HL-60/S4 (cell line): ENCODE data around the gene SMIM27.

ENCODE experiments used
- in situ Hi-C: fragments of 300-500 bp; cut with MboI; formaldehyde crosslinking; loops from 2 replicates; pipeline ENCODE4 v1.14.3; 2022; ENCODE audit warnings: low sequenced_read_pairs

SMIM27 gene

GRCh38 chr9:32554107-32554506 is 2.0 kb downstream of the SMIM27 start:
- in situ Hi-C loops: loop anchor here (25.0 kb wide), 1 partner anchor 683 kb away; the partner anchor contains the start of gene SPINK4

GRCh38 chr9:32554591-32554990 is 2.5 kb downstream of the SMIM27 start:
- in situ Hi-C loops: loop anchor here (25.0 kb wide), 1 partner anchor 683 kb away; the partner anchor contains the start of gene SPINK4

- in situ Hi-C loops: loop anchor here (25.0 kb wide), 1 partner anchor 679 kb away; the partner anchor contains the start of gene SPINK4
Measured at GRCh38 chr9:32558408-32558934, 6.3 kb downstream of the SMIM27 start.

- in situ Hi-C loops: loop anchor here (25.0 kb wide), 1 partner anchor 671 kb away; the partner anchor contains the start of gene SPINK4
Measured at GRCh38 chr9:32565967-32566366, 13.8 kb downstream of the SMIM27 start.

GRCh38 chr9:32566770-32567169 is 14.6 kb downstream of the SMIM27 start:
- in situ Hi-C loops: loop anchor here (25.0 kb wide), 1 partner anchor 671 kb away; the partner anchor contains the start of gene SPINK4

- in situ Hi-C loops: loop anchor here (10.0 to 25.0 kb wide), 2 partner anchors 185 to 667 kb away; partner anchors contain the start of genes ACO1 and SPINK4
Measured at GRCh38 chr9:32570262-32570661, 18.1 kb downstream of the SMIM27 start.

- in situ Hi-C loops: loop anchor here (10.0 to 25.0 kb wide), 2 partner anchors 187 to 665 kb away; partner anchors contain the start of genes ACO1 and SPINK4
Measured at GRCh38 chr9:32571969-32572899, 20.1 kb downstream of the SMIM27 start.

GRCh38 chr9:32572900-32573523 is 20.9 kb downstream of the SMIM27 start, which contains the start of gene NDUFB6:
Gene NDUFB6, minus strand, starts transcription at chr9:32573159. Its CDS starts 99 bp downstream, at chr9:32573060.
- in situ Hi-C loops: loop anchor here (10.0 to 25.0 kb wide), 2 partner anchors 188 to 664 kb away; partner anchors contain the start of genes ACO1 and SPINK4

- in situ Hi-C loops: loop anchor here (10.0 to 25.0 kb wide), 2 partner anchors 189 to 663 kb away; partner anchors contain the start of genes ACO1 and SPINK4
Measured at GRCh38 chr9:32573821-32574220, 21.7 kb downstream of the SMIM27 start.

- in situ Hi-C loops: loop anchor here (10.0 to 25.0 kb wide), 2 partner anchors 190 to 662 kb away; partner anchors contain the start of genes ACO1 and SPINK4
Measured at GRCh38 chr9:32574858-32575257, 22.7 kb downstream of the SMIM27 start.

- in situ Hi-C loops: loop anchor here (10.0 kb wide), 1 partner anchor 193 kb away; the partner anchor contains the start of gene ACO1
Measured at GRCh38 chr9:32577316-32577715, 25.2 kb downstream of the SMIM27 start.

- in situ Hi-C loops: loop anchor here (10.0 kb wide), 1 partner anchor 194 kb away; the partner anchor contains the start of gene ACO1
Measured at GRCh38 chr9:32578976-32579375, 26.8 kb downstream of the SMIM27 start.

- in situ Hi-C loops: loop anchor here (10.0 kb wide), 2 partner anchors 195 to 385 kb away; partner anchors contain the start of gene ACO1
Measured at GRCh38 chr9:32579706-32580331, 27.7 kb downstream of the SMIM27 start.

- in situ Hi-C loops: loop anchor here (10.0 kb wide), 1 partner anchor 384 kb away; no protein-coding TSS in a partner anchor
Measured at GRCh38 chr9:32580631-32581300, 28.6 kb downstream of the SMIM27 start.

GRCh38 chr9:32581512-32582143 is 29.5 kb downstream of the SMIM27 start:
- in situ Hi-C loops: loop anchor here (10.0 kb wide), 1 partner anchor 383 kb away; no protein-coding TSS in a partner anchor

- in situ Hi-C loops: loop anchor here (10.0 kb wide), 1 partner anchor 380 kb away; no protein-coding TSS in a partner anchor
Measured at GRCh38 chr9:32584784-32585183, 32.7 kb downstream of the SMIM27 start.

- in situ Hi-C loops: loop anchor here (10.0 kb wide), 1 partner anchor 377 kb away; no protein-coding TSS in a partner anchor
Measured at GRCh38 chr9:32587901-32588300, 35.8 kb downstream of the SMIM27 start.

- in situ Hi-C loops: loop anchor here (10.0 kb wide), 1 partner anchor 376 kb away; no protein-coding TSS in a partner anchor
Measured at GRCh38 chr9:32589083-32589723, 37.1 kb downstream of the SMIM27 start.
